Neural progenitor cell (in vitro differentiated cells): ENCODE data around the gene TNFRSF1B.

Experiments used
- CTCF ChIP-seq: fragments of 200-600 bp; sonication (generic); IDR thresholded peaks from 2 replicates; pipeline ENCODE4 v1.5.1; 2017; ENCODE audit warnings: antibody characterized with exemption, mild to moderate bottlenecking
- EZH2 ChIP-seq: fragments of 200-600 bp; sonication (generic); IDR thresholded peaks from 2 replicates; pipeline ENCODE4 v1.6.1; 2017; ENCODE audit warnings: antibody characterized with exemption, mild to moderate bottlenecking, moderate library complexity

- TF ChIP-seq CTCF: no peak
- no peak for TF ChIP-seq EZH2
Measured at GRCh38 chr1:12125422-12126355, 41.1 kb upstream of the TNFRSF1B start.
